Astrocyte (in vitro differentiated cells and primary cell): ENCODE data around the gene SPATA6. TPM values are rescaled to one million over a fixed set of nuclear protein-coding genes. Genes with fewer than 3 reads are reported as not detected.
"Not testable (repeated sequence)": the region's sequence is repeated elsewhere in the genome, so short reads cannot be mapped to it uniquely, and the experiment has no call there.

Source experiments
- DNase-seq: peaks from one replicate; pipeline ENCODE4 v3.0.0-alpha.2; 2010; ENCODE audit warnings: low read depth
- FAIRE-seq: peaks from 2 replicates; lab custom pipeline; 2011; peaks lifted over from hg19 to GRCh38; lab: Jason Lieb, UNC
- H2AFZ ChIP-seq: 2 replicates; pipeline ENCODE4 v1.6.0; 2012; ENCODE audit warnings: low read depth, low read length, inconsistent platforms
- H3K27ac ChIP-seq: 2 replicates; pipeline ENCODE4 v1.5.1; 2011; ENCODE audit warnings: low read depth, low read length, inconsistent platforms
- H3K27me3 ChIP-seq: 2 replicates; pipeline ENCODE4 v1.6.0; 2011; ENCODE audit warnings: low read length, inconsistent platforms; ENCODE audit not compliant: insufficient read depth
- H3K36me3 ChIP-seq: 2 replicates; pipeline ENCODE4 v1.5.1; 2011; ENCODE audit warnings: low read length, inconsistent platforms; ENCODE audit not compliant: insufficient read depth
- H3K4me1 ChIP-seq: 2 replicates; pipeline ENCODE4 v1.5.1; 2011; ENCODE audit warnings: low read length, inconsistent platforms; ENCODE audit not compliant: insufficient read depth
- H3K4me2 ChIP-seq: 2 replicates; pipeline ENCODE4 v1.6.0; 2012; ENCODE audit warnings: low read length, inconsistent platforms
- H3K4me3 ChIP-seq: 2 replicates; pipeline ENCODE4 v1.5.1; 2011; ENCODE audit warnings: low read depth, mild to moderate bottlenecking, low read length, inconsistent platforms; ENCODE audit not compliant: insufficient read depth
- H3K79me2 ChIP-seq: 2 replicates; pipeline ENCODE4 v1.6.0; 2012; ENCODE audit warnings: mild to moderate bottlenecking, low read length, inconsistent platforms; ENCODE audit not compliant: insufficient read depth
- H3K9ac ChIP-seq: 2 replicates; pipeline ENCODE4 v1.6.0; 2012; ENCODE audit warnings: mild to moderate bottlenecking, low read length, inconsistent platforms
- H3K9me3 ChIP-seq: 2 replicates; pipeline ENCODE4 v1.5.1; 2012; ENCODE audit warnings: low read depth, mild to moderate bottlenecking, low read length, inconsistent platforms; ENCODE audit not compliant: insufficient read depth
- H4K20me1 ChIP-seq: 2 replicates; pipeline ENCODE4 v1.6.0; 2012; ENCODE audit warnings: low read length, inconsistent platforms; ENCODE audit not compliant: insufficient read depth
- H3K27ac Mint-ChIP-seq: one replicate; pipeline ENCODE4 v1.8.0; 2021; ENCODE audit warnings: mild to moderate bottlenecking, mixed read lengths; ENCODE audit not compliant: unreplicated experiment
- H3K27me3 Mint-ChIP-seq: one replicate; pipeline ENCODE4 v1.8.0; 2021; ENCODE audit warnings: low read depth, mixed read lengths; ENCODE audit not compliant: unreplicated experiment
- H3K36me3 Mint-ChIP-seq: one replicate; pipeline ENCODE4 v1.8.0; 2021; ENCODE audit warnings: low read depth, mixed read lengths; ENCODE audit not compliant: unreplicated experiment
- H3K4me1 Mint-ChIP-seq: one replicate; pipeline ENCODE4 v1.8.0; 2021; ENCODE audit warnings: low read depth, mixed read lengths; ENCODE audit not compliant: unreplicated experiment
- H3K4me3 Mint-ChIP-seq: one replicate; pipeline ENCODE4 v1.8.0; 2021; ENCODE audit warnings: mild to moderate bottlenecking, moderate library complexity, mixed read lengths; ENCODE audit not compliant: unreplicated experiment
- H3K9me3 Mint-ChIP-seq: one replicate; pipeline ENCODE4 v1.8.0; 2021; ENCODE audit warnings: mild to moderate bottlenecking, mixed read lengths; ENCODE audit not compliant: unreplicated experiment
- CTCF ChIP-seq: IDR thresholded peaks from 2 replicates; pipeline ENCODE4 v1.5.1; 2011; ENCODE audit warnings: low read depth, mild to moderate bottlenecking, inconsistent platforms, low read length, moderate library complexity; ENCODE audit not compliant: insufficient read depth
- EZH2 ChIP-seq: IDR thresholded peaks from 2 replicates; pipeline ENCODE4 v1.6.1; 2012; ENCODE audit warnings: mild to moderate bottlenecking, low read length, inconsistent platforms; ENCODE audit not compliant: insufficient read depth
- total RNA-seq: library from RNA; stranded (reverse); gene quantifications from 2 replicates; pipeline ENCODE4 v1.2.1, GENCODE V29; 2021

SPATA6 gene
- total RNA-seq, 1 donor from 2014 or later, result 8.2 TPM

GRCh38 chr1:48292706-48293105 lies 179.3 kb downstream of the SPATA6 start:
- Mint-ChIP-seq H3K9me3 (peaks cover 3% of the 10 kb centered on the region), H3K4me3 (no peak overlapping the region), H3K4me1 (peaks cover 4% of the 10 kb centered on the region), H3K27me3 (no peaks in the 10 kb centered on the region), H3K36me3 (peaks cover 8% of the 10 kb centered on the region), H3K27ac (no peak overlapping the region)
- no peaks in the 10 kb centered on the region for H3K27me3 ChIP-seq
- H3K4me1 ChIP-seq, result no peaks in the 10 kb centered on the region
- no peak overlapping the region for H3K4me3 ChIP-seq
- H3K79me2 ChIP-seq, result no peaks in the 10 kb centered on the region
- no peaks in the 10 kb centered on the region for H3K36me3 ChIP-seq
- no peaks in the 10 kb centered on the region for H4K20me1 ChIP-seq
- H3K27ac ChIP-seq, result no peak overlapping the region
- FAIRE-seq, result no peak
- no peaks in the 10 kb centered on the region for H3K9me3 ChIP-seq
- H3K9ac ChIP-seq, result no peak overlapping the region
- DNase-seq, result no peak
- TF ChIP-seq CTCF, result no peak
- TF ChIP-seq EZH2, result no peak
- no peak overlapping the region for H2AFZ ChIP-seq
- H3K4me2 ChIP-seq, result no peak overlapping the region

GRCh38 chr1:48291421-48291820 lies 180.6 kb downstream of the SPATA6 start:
- H3K4me1 ChIP-seq, result no peaks in the 10 kb centered on the region
- no peak overlapping the region for H2AFZ ChIP-seq
- H3K4me2 ChIP-seq, result no peak overlapping the region
- Mint-ChIP-seq H3K27ac (no peak overlapping the region), H3K36me3 (peaks cover 8% of the 10 kb centered on the region), H3K4me1 (peaks cover 4% of the 10 kb centered on the region), H3K4me3 (no peak overlapping the region), H3K27me3 (no peaks in the 10 kb centered on the region), H3K9me3 (peaks cover 3% of the 10 kb centered on the region)
- H3K27me3 ChIP-seq, result no peaks in the 10 kb centered on the region
- H3K9me3 ChIP-seq, result no peaks in the 10 kb centered on the region
- H3K79me2 ChIP-seq, result no peaks in the 10 kb centered on the region
- FAIRE-seq (no peak), DNase-seq (no peak)
- no peaks in the 10 kb centered on the region for H3K36me3 ChIP-seq
- H4K20me1 ChIP-seq, result no peaks in the 10 kb centered on the region
- no peak overlapping the region for H3K9ac ChIP-seq
- H3K4me3 ChIP-seq, result no peak overlapping the region
- no peak overlapping the region for H3K27ac ChIP-seq
- TF ChIP-seq EZH2 (no peak), CTCF (no peak)

GRCh38 chr1:48285525-48285924 lies 186.5 kb downstream of the SPATA6 start:
- no peaks in the 10 kb centered on the region for H3K4me1 ChIP-seq
- H2AFZ ChIP-seq, result no peak overlapping the region
- no peak overlapping the region for H3K27ac Mint-ChIP-seq
- H4K20me1 ChIP-seq, result no peaks in the 10 kb centered on the region
- peaks cover 9% of the 10 kb centered on the region for H3K9me3 Mint-ChIP-seq
- FAIRE-seq (no peak), DNase-seq (no peak)
- no peaks in the 10 kb centered on the region for H3K9me3 ChIP-seq
- no peak overlapping the region for H3K9ac ChIP-seq
- H3K79me2 ChIP-seq, result no peaks in the 10 kb centered on the region
- no peaks in the 10 kb centered on the region for H3K27me3 ChIP-seq
- H3K4me3 Mint-ChIP-seq, result no peak overlapping the region
- H3K4me2 ChIP-seq, result no peak overlapping the region
- TF ChIP-seq CTCF, result no peak
- no peak for TF ChIP-seq EZH2
- H3K27ac ChIP-seq, result no peak overlapping the region
- H3K4me1 Mint-ChIP-seq, result no peaks in the 10 kb centered on the region
- no peaks in the 10 kb centered on the region for H3K36me3 ChIP-seq
- no peaks in the 10 kb centered on the region for H3K27me3 Mint-ChIP-seq
- no peak overlapping the region for H3K4me3 ChIP-seq
- peaks cover 3% of the 10 kb centered on the region for H3K36me3 Mint-ChIP-seq

GRCh38 chr1:48284696-48285420 lies 187.1 kb downstream of the SPATA6 start:
- not testable (repeated sequence) for H3K4me1 ChIP-seq, H3K27me3 ChIP-seq, H4K20me1 ChIP-seq, DNase-seq, H3K79me2 ChIP-seq, H3K9ac ChIP-seq, H3K36me3 Mint-ChIP-seq, H3K36me3 ChIP-seq, H3K4me2 ChIP-seq, H3K4me3 ChIP-seq, H3K27me3 Mint-ChIP-seq, H2AFZ ChIP-seq, H3K4me1 Mint-ChIP-seq, H3K4me3 Mint-ChIP-seq, FAIRE-seq, H3K27ac ChIP-seq, H3K9me3 ChIP-seq, H3K27ac Mint-ChIP-seq
- peaks cover 11% of the 10 kb centered on the region for H3K9me3 Mint-ChIP-seq
